NCI-H524 treated with DMSO at 0.1 percent for 48 hours (cell line): ENCODE data around the gene XRCC5.

ENCODE experiments used
- DNase-seq: peaks from one replicate; lab custom pipeline; 2025; lab: John Stamatoyannopoulos, UW

XRCC5 gene

GRCh38 chr2:216233281-216233995 lies 124.3 kb downstream of the XRCC5 start:
- no peak for DNase-seq

- DNase-seq, result no peak
Observed at GRCh38 chr2:216234106-216234505, 125.0 kb downstream of the XRCC5 start.

GRCh38 chr2:216235462-216235861 lies 126.3 kb downstream of the XRCC5 start:
- DNase-seq, result no peak

GRCh38 chr2:216235896-216236295 lies 126.7 kb downstream of the XRCC5 start:
- no peak for DNase-seq

- DNase-seq, result no peak
Observed at GRCh38 chr2:216236486-216236885, 127.3 kb downstream of the XRCC5 start.

GRCh38 chr2:216242365-216242764 lies 133.2 kb downstream of the XRCC5 start:
- DNase-seq, result no peak

GRCh38 chr2:216243026-216243425 lies 133.9 kb downstream of the XRCC5 start:
- no peak for DNase-seq

GRCh38 chr2:216245391-216245975 lies 136.3 kb downstream of the XRCC5 start:
- no peak for DNase-seq

GRCh38 chr2:216246766-216247165 lies 137.6 kb downstream of the XRCC5 start:
- DNase-seq, result no peak
